Measurements from ENCODE around the gene PIF1.

PIF1 gene

DNA sequence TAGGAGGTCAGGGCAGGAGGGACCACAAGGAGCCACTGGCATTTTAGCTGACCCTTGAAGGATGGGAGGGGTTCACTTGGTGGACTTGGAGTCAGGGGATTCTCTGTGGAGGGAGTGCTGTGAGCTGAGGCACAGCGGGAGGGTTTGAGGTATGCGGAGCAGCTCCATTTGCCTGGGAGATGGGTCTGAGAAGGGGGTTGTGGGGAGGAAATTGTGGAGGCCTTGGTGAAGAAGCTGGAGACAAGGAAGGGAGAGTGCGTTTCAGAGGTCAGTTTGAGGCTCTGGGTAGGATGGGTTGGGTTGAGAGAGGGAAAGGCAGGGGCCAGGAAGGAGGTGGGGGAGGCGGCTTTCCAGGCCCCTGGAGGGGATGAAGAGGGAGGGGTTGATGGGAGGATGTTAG, 36.5 kb upstream of the PIF1 start:
- H3K27ac ChIP-seq: no peak overlapping the region
- no peak for TF ChIP-seq CTCF (conservative IDR thresholded peaks at IDR 0.05)
- TF ChIP-seq ZFX (IDR thresholded peaks at IDR 0.05): no peak

DNA sequence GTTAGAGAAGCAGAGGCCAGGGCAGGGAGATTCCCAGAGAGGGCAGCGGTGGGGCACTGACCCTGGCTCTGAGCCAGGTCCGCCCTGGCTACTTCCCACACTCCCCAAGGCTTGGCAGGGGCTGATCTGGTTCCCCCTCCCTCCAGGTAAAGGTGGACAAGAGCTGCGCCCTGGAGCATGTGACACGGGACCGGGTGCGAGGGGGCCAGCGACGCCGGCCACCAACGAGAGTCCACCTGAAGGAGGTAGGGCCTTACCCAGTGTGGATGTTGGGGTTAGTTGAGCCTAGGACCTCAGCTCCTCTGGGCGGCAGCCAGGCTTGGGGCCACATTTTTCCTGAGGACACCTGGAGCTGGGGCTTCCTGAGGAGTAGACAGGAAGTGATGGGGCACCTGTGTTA, 35.9 kb upstream of the PIF1 start:
- TF ChIP-seq CTCF (conservative IDR thresholded peaks at IDR 0.05): no peak
- TF ChIP-seq ZFX (IDR thresholded peaks at IDR 0.05): no peak
- H3K27ac ChIP-seq: no peak overlapping the region

GRCh38 chr15:64859226-64859625, 33.8 kb upstream of the PIF1 start:
- TF ChIP-seq ZFX (IDR thresholded peaks at IDR 0.05) (no peak), CTCF (conservative IDR thresholded peaks at IDR 0.05) (no peak)

DNA sequence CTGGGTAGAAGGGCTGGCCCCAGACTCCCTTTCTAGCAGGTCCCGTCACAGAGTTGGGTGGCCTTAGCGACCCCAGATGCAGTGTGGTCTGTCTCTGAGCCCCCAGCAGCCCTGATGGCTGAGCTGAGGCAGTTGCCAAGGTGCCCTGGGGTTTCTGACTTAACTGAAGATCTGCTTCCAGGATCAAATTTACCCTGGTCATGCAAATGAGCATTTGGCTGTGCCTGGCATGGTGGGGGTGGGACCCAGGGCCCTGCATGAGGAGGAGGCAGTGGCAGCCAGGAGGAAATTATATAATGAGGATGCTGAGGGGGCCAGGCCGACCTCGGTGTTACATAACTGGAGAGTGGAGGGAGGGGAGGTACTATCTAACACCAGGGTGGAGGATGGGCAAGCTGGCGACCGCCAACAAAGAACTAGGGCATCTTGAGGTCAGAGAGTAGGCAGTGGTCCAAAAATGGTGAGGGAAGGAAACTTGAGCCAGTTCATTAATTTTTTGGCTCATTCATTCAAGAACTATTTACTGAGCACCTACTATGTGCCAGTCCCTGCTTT, 32.7 kb upstream of the PIF1 start:
- H3K27ac ChIP-seq: no peak overlapping the region
- TF ChIP-seq ZFX (IDR thresholded peaks at IDR 0.05) (no peak), CTCF (conservative IDR thresholded peaks at IDR 0.05) (no peak)

More at GRCh38 chr15:64859226-64859625, 33.8 kb upstream of the PIF1 start:
- no peak overlapping the region for H3K27ac ChIP-seq

DNA sequence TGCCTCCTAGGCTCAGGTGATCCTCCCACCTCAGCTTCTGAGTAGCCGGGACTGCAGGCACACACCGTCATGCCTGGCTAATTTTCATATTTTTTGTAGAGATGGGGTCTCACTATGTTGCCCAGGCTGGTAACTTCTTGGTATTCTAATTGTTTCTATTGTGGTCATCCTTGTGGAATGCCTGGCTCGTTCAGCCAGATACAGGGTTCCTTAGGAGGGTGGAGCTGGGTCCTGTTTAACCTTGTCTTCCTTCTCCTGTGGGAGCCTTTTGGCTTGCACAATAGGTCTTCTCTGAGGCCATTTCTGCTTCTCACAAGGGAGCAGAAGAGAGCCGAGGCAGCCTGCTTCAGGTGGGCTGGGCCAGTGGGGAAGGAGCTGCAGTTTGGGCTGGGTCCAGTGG, 32.0 kb upstream of the PIF1 start:
- no peak overlapping the region for H3K27ac ChIP-seq
- TF ChIP-seq ZFX (IDR thresholded peaks at IDR 0.05) (no peak), CTCF (conservative IDR thresholded peaks at IDR 0.05) (no peak)

DNA sequence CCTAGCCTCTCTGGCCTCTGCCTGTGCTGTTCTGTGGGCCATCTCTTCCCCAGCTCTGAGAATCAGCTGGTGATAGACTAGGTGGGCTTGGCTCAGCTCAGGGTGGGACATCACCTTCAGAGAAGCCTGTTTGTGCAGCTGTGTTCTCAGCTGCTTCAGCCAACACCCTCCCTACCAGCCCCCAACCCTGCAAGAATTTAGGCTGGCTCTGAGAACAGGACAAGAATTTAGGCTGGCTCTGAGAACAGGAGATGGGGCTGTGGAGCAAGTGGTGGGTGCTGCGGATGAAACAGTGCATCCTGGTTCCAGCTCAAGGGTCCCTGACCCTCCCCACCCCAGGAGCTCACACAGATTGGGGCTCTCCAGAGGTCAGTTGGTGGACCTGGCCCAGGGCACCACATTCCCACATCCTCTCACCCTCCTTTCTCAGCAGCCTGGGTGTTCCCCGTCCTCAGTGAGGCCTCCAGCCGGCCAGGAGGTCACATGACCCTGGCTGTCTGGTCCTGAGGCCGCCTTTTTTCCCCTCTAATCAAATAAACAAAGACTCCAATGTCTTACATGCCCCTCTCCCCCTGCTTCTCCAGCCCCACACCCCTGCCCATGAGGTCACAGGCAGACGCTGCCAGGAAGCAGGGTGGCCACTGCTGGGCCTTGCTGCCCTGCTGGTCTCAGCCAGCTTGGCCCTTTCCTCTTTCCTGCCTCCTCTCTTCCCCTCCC, 31.1 kb upstream of the PIF1 start:
- no peak for TF ChIP-seq ZFX (IDR thresholded peaks at IDR 0.05)
- TF ChIP-seq CTCF (conservative IDR thresholded peaks at IDR 0.05): no peak
- H3K27ac ChIP-seq: no peak overlapping the region

DNA sequence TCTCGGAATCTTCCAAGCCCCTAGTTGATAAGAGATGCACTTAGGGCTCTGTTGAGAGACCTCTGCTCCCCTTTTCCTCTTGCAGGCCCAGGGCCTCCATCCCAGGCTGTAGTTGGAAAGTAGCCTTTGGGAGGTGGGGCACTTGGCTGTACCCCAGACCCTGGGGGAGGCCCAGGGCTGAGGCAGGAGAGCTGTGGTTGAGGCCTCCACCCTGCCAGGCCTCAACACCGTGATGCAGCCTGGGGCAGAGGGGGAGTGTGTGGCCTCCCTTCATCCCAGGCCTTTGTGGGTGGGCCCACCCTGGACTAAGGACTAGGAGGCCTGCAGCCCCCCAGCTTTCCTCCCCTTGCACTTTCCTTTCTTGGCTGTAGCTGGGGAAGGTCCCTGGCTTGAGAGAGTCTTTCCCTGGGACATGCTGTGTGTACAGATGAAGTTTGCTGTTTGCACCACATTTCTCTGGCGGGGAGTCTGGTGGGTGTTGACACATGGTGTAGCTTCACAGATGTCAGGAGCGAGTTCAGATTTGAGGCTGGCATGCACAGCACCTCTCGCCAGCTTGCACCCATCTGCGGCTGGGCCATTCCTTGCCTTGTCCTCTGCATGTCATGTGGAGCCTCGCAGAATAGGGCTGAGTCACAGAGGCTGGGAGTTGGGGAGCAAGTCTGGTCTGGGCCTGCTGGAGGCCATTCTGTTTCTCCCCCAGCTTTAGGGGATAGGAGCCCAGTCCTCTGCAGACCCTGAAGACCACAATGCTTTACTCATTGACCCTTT, 29.9 kb upstream of the PIF1 start:
- TF ChIP-seq CTCF (conservative IDR thresholded peaks at IDR 0.05) (no peak), ZFX (IDR thresholded peaks at IDR 0.05) (no peak)
- H3K27ac ChIP-seq: no peak overlapping the region

Data from C4-2B (cell line).